Body of pancreas (tissue), 4 donors: ENCODE data around the gene ATRNL1. TPM values are rescaled to one million over a fixed set of nuclear protein-coding genes. Genes with fewer than 3 reads are reported as not detected.

ENCODE experiments used
- ATAC-seq: fragments of 150-250 bp; one replicate; pipeline ENCODE4 v1.9.1; 2016
- DNase-seq, 4 donors: peaks; one replicate each; pipeline ENCODE4 v3.0.0-alpha.2; 2019
- H3K27ac ChIP-seq, 4 donors: fragments of 200-600 bp; sonication (generic); 1 replicate in 3 of 4; 2 replicates in 1 of 4; pipeline versions ENCODE4 v1.5.1 to v1.6.1; 2016 to 2019; ENCODE audit warnings: mild to moderate bottlenecking in 1 of 4, mixed read lengths in 1 of 4, moderate library complexity in 1 of 4
- H3K27me3 ChIP-seq, 2 donors: fragments of 200-600 bp; sonication (generic); one replicate each; pipeline ENCODE4 v1.6.0; 2016; ENCODE audit warnings: mild to moderate bottlenecking in 1 of 2
- H3K36me3 ChIP-seq, 2 donors: fragments of 200-600 bp; sonication (generic); replicated peaks in 1 of 2; 2 replicates each; pipeline ENCODE4 v1.5.1; 2016; ENCODE audit warnings: low read depth in 2 of 2; ENCODE audit not compliant: insufficient read depth in 1 of 2
- H3K4me1 ChIP-seq: fragments of 200-600 bp; sonication (generic); one replicate; pipeline ENCODE4 v1.6.0; 2016
- H3K4me3 ChIP-seq, 2 donors: fragments of 200-600 bp; sonication (generic); 1 replicate in 1 of 2; 2 replicates in 1 of 2; pipeline ENCODE4 v1.5.1; 2016 to 2019
- H3K9me3 ChIP-seq, 3 donors: fragments of 200-600 bp; sonication (generic); 1 replicate in 2 of 3; 2 replicates in 1 of 3; pipeline ENCODE4 v1.5.1; 2016
- CTCF ChIP-seq, 7 experiments: fragments of 450-650 bp in 4 of 7; fragments of 200-600 bp in 3 of 7; sonication (generic) in 3 of 7; IDR thresholded peaks; one replicate each; pipeline ENCODE4 v1.5.1; 2016 to 2019; ENCODE audit warnings: antibody characterized with exemption in 7 of 7
- POLR2A ChIP-seq, 3 donors: fragments of 450-650 bp; IDR thresholded peaks; one replicate each; pipeline ENCODE4 v1.6.1; 2016; ENCODE audit warnings: antibody characterized with exemption in 3 of 3, mild to moderate bottlenecking in 2 of 3
- whole genome bisulfite sequencing, 2 donors: methylation state at CpG; one replicate each; pipeline ENCODE4 v1.1.5; 2017; 5-methylcytosine and 5-hydroxymethylcytosine counted together
- intact Hi-C: fragments of 100-400 bp; cut with DNase I; formaldehyde crosslinking; loops from one replicate; pipeline ENCODE4 v1.15.1; 2023
- total RNA-seq, 2 donors: library from RNA; depleted of rRNA; stranded (reverse); fragments of >200 nt; gene quantifications; one replicate each; pipeline ENCODE4 v1.1.0, GENCODE V29; 2016

Gene ATRNL1
- total RNA-seq, 2 donors from 2014 or later = 3.0 to 6.5 TPM

GRCh38 chr10:115046686-115047236 is 46.4 kb upstream of the ATRNL1 start:
- no peaks in the 10 kb centered on the region for H3K9me3 ChIP-seq
- intact Hi-C loops = no loop called here
- ATAC-seq (no peak), DNase-seq (no peak)
- 47 to 50% methylated on average over 1 of the region's 1 CpG for WGBS, 2 donors
- no peaks in the 10 kb centered on the region for H3K36me3 ChIP-seq
- no peak overlapping the region for H3K27ac ChIP-seq
- no peaks in the 10 kb centered on the region for H3K27me3 ChIP-seq
- TF ChIP-seq POLR2A (IDR thresholded peaks at IDR 0.05) = no peak
- H3K4me1 ChIP-seq = peaks cover 14% of the 10 kb centered on the region
- no peak overlapping the region for H3K4me3 ChIP-seq

- TF ChIP-seq CTCF (IDR thresholded peaks at IDR 0.05) = no peak
- TF ChIP-seq POLR2A (IDR thresholded peaks at IDR 0.05) = no peak
- intact Hi-C loops = no loop called here
- peak; percentile 38 for ATAC-seq
- peak overlapping the region in 1 of 4 donors; percentile 7 for H3K27ac ChIP-seq
- H3K9me3 ChIP-seq = no peaks in the 10 kb centered on the region
- H3K4me1 ChIP-seq = peaks cover 14% of the 10 kb centered on the region
- H3K4me3 ChIP-seq = no peak overlapping the region
- DNase-seq = no peak
- H3K27me3 ChIP-seq = no peaks in the 10 kb centered on the region
- H3K36me3 ChIP-seq = no peaks in the 10 kb centered on the region
Observed at GRCh38 chr10:115047705-115048104, 45.5 kb upstream of the ATRNL1 start.

- Histone ChIP-seq H3K4me3 (no peak overlapping the region), H3K9me3 (no peaks in the 10 kb centered on the region), H3K27me3 (no peaks in the 10 kb centered on the region), H3K27ac (no peak overlapping the region), H3K36me3 (no peaks in the 10 kb centered on the region), H3K4me1 (peaks cover 14% of the 10 kb centered on the region)
- TF ChIP-seq POLR2A (IDR thresholded peaks at IDR 0.05) (no peak), CTCF (IDR thresholded peaks at IDR 0.05) (no peak)
- intact Hi-C loops = no loop called here
- DNase-seq = no peak
- ATAC-seq = no peak
- WGBS, 2 donors = 73 to 76% methylated on average over 6 of the region's 6 CpGs
Observed at GRCh38 chr10:115049318-115049717, 43.8 kb upstream of the ATRNL1 start.

- peak overlapping the region in 2 of 4 donors; percentile 2 to 26 for H3K27ac ChIP-seq
- peaks cover 14% of the 10 kb centered on the region for H3K4me1 ChIP-seq
- no peak overlapping the region for H3K4me3 ChIP-seq
- no peaks in the 10 kb centered on the region for H3K36me3 ChIP-seq
- no peaks in the 10 kb centered on the region for H3K27me3 ChIP-seq
- DNase-seq = no peak
- WGBS, 2 donors = 39 to 40% methylated on average over 3 of the region's 3 CpGs
- intact Hi-C loops = no loop called here
- H3K9me3 ChIP-seq = no peaks in the 10 kb centered on the region
- TF ChIP-seq POLR2A (IDR thresholded peaks at IDR 0.05) (no peak), CTCF (IDR thresholded peaks at IDR 0.05) (no peak)
- no peak for ATAC-seq
Observed at GRCh38 chr10:115049960-115050359, 43.2 kb upstream of the ATRNL1 start.

GRCh38 chr10:115050375-115051010 is 42.7 kb upstream of the ATRNL1 start:
- no peak for ATAC-seq
- no peak for DNase-seq
- Histone ChIP-seq H3K4me3 (no peak overlapping the region), H3K9me3 (no peaks in the 10 kb centered on the region), H3K27me3 (no peaks in the 10 kb centered on the region), H3K36me3 (no peaks in the 10 kb centered on the region), H3K4me1 (peaks cover 11% of the 10 kb centered on the region), H3K27ac (peak overlapping the region in 2 of 4 donors; percentile 2 to 26)
- no peak for TF ChIP-seq POLR2A (IDR thresholded peaks at IDR 0.05)
- TF ChIP-seq CTCF (IDR thresholded peaks at IDR 0.05) = no peak
- intact Hi-C loops = no loop called here
- WGBS, 2 donors = 89 to 93% methylated on average over 3 of the region's 3 CpGs
